HCT116 (cell line): ENCODE measurements around the gene CHRNB1. TPM values are rescaled to one million over a fixed set of nuclear protein-coding genes. Genes with fewer than 3 reads are reported as not detected.

ENCODE experiments used
- ATAC-seq: fragments of 200-7000 bp; cut with Tn5 transposase; 2 replicates; pipeline ENCODE4 v1.9.1; 2020; ENCODE audit warnings: mild to moderate bottlenecking, moderate library complexity
- BruUV-seq: library from RNA; stranded (reverse); fragments of 400-500 nt; replicated peaks from 2 replicates; lab custom pipeline; 2021; lab: Mats Ljungman, UMichigan
- CTCF ChIA-PET: fragments of 300-600 bp; sonication (Branson Sonifier 250); formaldehyde crosslinking; loops from one replicate; lab custom pipeline; 2021; ENCODE audit warnings: antibody characterized with exemption; lab: Charles Lee
- POLR2A ChIA-PET: fragments of 300-600, 350-600 bp; sonication (Branson Sonifier 250); formaldehyde crosslinking; loops from one replicate; lab custom pipeline; 2021; ENCODE audit warnings: antibody characterized with exemption; lab: Charles Lee
- RAD21 ChIA-PET, 2 experiments: fragments of 300-600 bp; sonication (Branson Sonifier 250); formaldehyde crosslinking; loops; one replicate each; lab custom pipeline; 2023; ENCODE audit warnings: low total read pairs in 2 of 2; ENCODE audit not compliant: uncharacterized antibody in 2 of 2, unreplicated experiment in 2 of 2, low non-redundant PET in 1 of 2; lab: Charles Lee
- DNase-seq: peaks from one replicate; pipeline ENCODE4 v3.0.0-alpha.2; 2010; ENCODE audit warnings: low read depth, low spot score
- H2AFZ ChIP-seq: fragments of 200-600 bp; shearing (Covaris generic), sonication (generic); 2 replicates; pipeline ENCODE4 v1.6.1; 2017; ENCODE audit warnings: low read depth, mixed run types, mixed read lengths, antibody characterized with exemption, low read length; ENCODE audit not compliant: poor library complexity, severe bottlenecking
- H3K27ac ChIP-seq: 2 replicates; pipeline ENCODE4 v1.5.1; 2012; ENCODE audit warnings: low read depth, low read length
- H3K27me3 ChIP-seq: fragments of 200-600 bp; sonication (generic); 2 replicates; pipeline ENCODE4 v1.6.1; 2016; ENCODE audit warnings: mixed run types, low read length, mixed read lengths; ENCODE audit not compliant: insufficient read depth
- H3K36me3 ChIP-seq, 2 experiments: fragments of 200-500 bp in 1 of 2; fragments of 200-600 bp in 1 of 2; sonication (Bioruptor generic) in 1 of 2; sonication (generic) in 1 of 2; 2 replicates each; pipeline versions ENCODE4 v1.5.1 to v1.6.1; 2014 to 2016; ENCODE audit warnings: low read length in 2 of 2, inconsistent platforms in 1 of 2, mixed read lengths in 1 of 2, mixed run types in 1 of 2; ENCODE audit not compliant: insufficient read depth in 2 of 2, control insufficient read depth in 1 of 2
- H3K4me1 ChIP-seq, 2 experiments: fragments of 200-600 bp in 1 of 2; sonication (generic) in 1 of 2; 2 replicates each; pipeline versions ENCODE4 v1.5.1 to v1.6.1; 2012 to 2017; ENCODE audit warnings: low read length in 2 of 2, inconsistent platforms in 1 of 2, mild to moderate bottlenecking in 1 of 2, mixed read lengths in 1 of 2, mixed run types in 1 of 2, moderate library complexity in 1 of 2; ENCODE audit not compliant: insufficient read depth in 2 of 2, control insufficient read depth in 1 of 2
- H3K4me2 ChIP-seq: fragments of 200-600 bp; sonication (generic); 2 replicates; pipeline ENCODE4 v1.6.1; 2017; ENCODE audit warnings: mixed run types, low read length, mixed read lengths
- H3K4me3 ChIP-seq, 2 experiments: fragments of 200-600 bp in 1 of 2; sonication (generic) in 1 of 2; replicated peaks in 1 of 2; 2 replicates each; pipeline ENCODE4 v1.5.1; 2011 to 2016; ENCODE audit warnings: low read length in 2 of 2, control low read depth in 1 of 2, low read depth in 1 of 2, mild to moderate bottlenecking in 1 of 2, mixed read lengths in 1 of 2, mixed run types in 1 of 2
- H3K79me2 ChIP-seq: fragments of 200-600 bp; sonication (generic); 2 replicates; pipeline ENCODE4 v1.6.1; 2017; ENCODE audit warnings: mild to moderate bottlenecking, mixed run types, low read length, moderate library complexity, mixed read lengths; ENCODE audit not compliant: insufficient read depth
- H3K9ac ChIP-seq: fragments of 200-600 bp; sonication (generic); 2 replicates; pipeline ENCODE4 v1.6.1; 2016; ENCODE audit warnings: low read length, mixed read lengths
- H3K9me2 ChIP-seq: fragments of 200-600 bp; sonication (generic), shearing (Covaris generic); 2 replicates; pipeline ENCODE4 v1.6.1; 2017; ENCODE audit warnings: mixed run types, mild to moderate bottlenecking, moderate library complexity; ENCODE audit not compliant: insufficient read depth
- H3K9me3 ChIP-seq, 2 experiments: fragments of 200-500 bp in 1 of 2; fragments of 200-600 bp in 1 of 2; sonication (Bioruptor generic) in 1 of 2; sonication (generic) in 1 of 2; 2 replicates each; pipeline ENCODE4 v1.6.1; 2014 to 2017; ENCODE audit warnings: low read length in 2 of 2, mixed read lengths in 2 of 2, inconsistent platforms in 1 of 2, low read depth in 1 of 2, mild to moderate bottlenecking in 1 of 2, mixed run types in 1 of 2, moderate library complexity in 1 of 2; ENCODE audit not compliant: control insufficient read depth in 1 of 2, insufficient read depth in 1 of 2
- H4K20me1 ChIP-seq: fragments of 200-600 bp; sonication (generic), shearing (Covaris generic); 2 replicates; pipeline ENCODE4 v1.6.1; 2017; ENCODE audit warnings: mixed run types, mild to moderate bottlenecking, moderate library complexity; ENCODE audit not compliant: insufficient read depth
- CEBPB ChIP-seq: IDR thresholded peaks from 2 replicates; pipeline ENCODE4 v1.6.1; 2012; ENCODE audit warnings: low read depth
- ELF1 ChIP-seq: IDR thresholded peaks from 2 replicates; pipeline ENCODE4 v1.6.1; 2012; ENCODE audit warnings: low read depth, borderline replicate concordance
- EZH2 ChIP-seq: fragments of 200-600 bp; sonication (generic); IDR thresholded peaks from 2 replicates; pipeline ENCODE4 v1.6.1; 2017; ENCODE audit warnings: antibody characterized with exemption, mixed run types
- EZH2phosphoT487 ChIP-seq: fragments of 200-600 bp; IDR thresholded peaks from 2 replicates; pipeline ENCODE4 v1.6.1; 2018; ENCODE audit warnings: antibody characterized with exemption, borderline replicate concordance
- MAX ChIP-seq: IDR thresholded peaks from 2 replicates; pipeline ENCODE4 v1.6.1; 2012
- POLR2A ChIP-seq: IDR thresholded peaks from 2 replicates; pipeline ENCODE4 v1.7.0; 2011; ENCODE audit warnings: borderline replicate concordance; ENCODE audit not compliant: insufficient read depth, insufficient read length; ENCODE audit errors: extremely low read depth
- POLR2AphosphoS5 ChIP-seq: IDR thresholded peaks from 2 replicates; pipeline ENCODE4 v1.6.1; 2011; ENCODE audit warnings: mild to moderate bottlenecking, low read depth, low read length, moderate library complexity
- RAD21 ChIP-seq: IDR thresholded peaks from 2 replicates; pipeline ENCODE4 v1.6.1; 2012; ENCODE audit warnings: low read depth, mild to moderate bottlenecking
- SIN3A ChIP-seq: IDR thresholded peaks from 2 replicates; pipeline ENCODE4 v1.6.1; 2012; ENCODE audit warnings: low read depth
- SRF ChIP-seq: IDR thresholded peaks from 2 replicates; pipeline ENCODE4 v1.6.1; 2012; ENCODE audit warnings: low read depth
- TCF7L2 ChIP-seq: IDR thresholded peaks from 2 replicates; pipeline ENCODE4 v1.7.0; 2011; ENCODE audit warnings: borderline replicate concordance, inconsistent platforms; ENCODE audit not compliant: insufficient read depth, insufficient read length; ENCODE audit errors: extremely low read depth
- YY1 ChIP-seq: IDR thresholded peaks from 2 replicates; pipeline ENCODE4 v1.6.1; 2011; ENCODE audit warnings: low read length, low read depth, moderate library complexity, mild to moderate bottlenecking; ENCODE audit not compliant: insufficient replicate concordance; ENCODE audit errors: extremely low read depth
- intact Hi-C: fragments of 100-400 bp; cut with micrococcal nuclease; formaldehyde crosslinking; loops from 2 replicates; pipeline ENCODE4 v1.10.0; 2022
- total RNA-seq: library from RNA; stranded (reverse); gene quantifications from one replicate; pipeline ENCODE4 v1.2.1, GENCODE V29; 2021; ENCODE audit not compliant: unreplicated experiment
- TF ChIP-seq, protein P1 (sequence below): IDR thresholded peaks from 2 replicates; pipeline ENCODE4 v1.6.1; 2011; ENCODE audit warnings: mild to moderate bottlenecking, low read length, moderate library complexity; ENCODE audit not compliant: insufficient replicate concordance; ENCODE audit errors: extremely low read depth

The CHRNB1 gene
- total RNA-seq, 1 experiment from 2014 or later: 10.4 TPM

- TF ChIP-seq ELF1 (no peak), CEBPB (no peak), POLR2A (no peak), RAD21 (no peak), TCF7L2 (no peak)
- TF ChIP-seq, all 23 proteins: peak for 0
Observed at GRCh38 chr17:7431231-7431630, 13.6 kb upstream of the CHRNB1 start (continued).

DNA sequence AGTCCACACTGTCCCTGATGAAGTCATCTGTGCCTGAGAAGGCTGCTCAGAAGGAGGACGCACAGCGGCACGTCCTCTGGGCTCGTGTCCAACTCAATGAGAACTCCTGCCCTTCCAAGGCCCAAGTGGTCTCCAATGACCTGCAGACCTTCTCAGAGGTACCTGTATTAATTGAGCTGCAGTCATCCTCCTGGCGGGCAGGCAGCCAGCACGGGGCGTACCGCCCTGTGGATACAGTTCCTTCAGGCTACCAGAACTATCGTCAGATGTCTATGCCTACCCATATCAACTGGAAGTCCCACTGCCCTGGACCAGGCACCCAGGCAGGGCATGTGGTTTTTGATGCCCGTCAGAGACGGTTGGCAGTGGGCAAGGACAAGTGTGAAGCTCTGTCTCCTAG is 12.6 kb upstream of the CHRNB1 start:
- ATAC-seq: no peak
- no peak overlapping the region for H2AFZ ChIP-seq

More for the DNA sequence above, 12.6 kb upstream of the CHRNB1 start:
- H3K9me3 ChIP-seq: no peaks in the 10 kb centered on the region; a peak in 1 of 4 replicates
- no peak overlapping the region for H3K4me3 ChIP-seq
- H3K27me3 ChIP-seq: no peaks in the 10 kb centered on the region
- no peaks in the 10 kb centered on the region for H3K79me2 ChIP-seq
- no TSS peak for BruUV-seq
- ChIA-PET CTCF (no interaction called here), POLR2A (interaction anchor here (0.6 kb wide), 1 partner anchor 425 kb away, joined by 3 read pairs; the partner anchor contains the start of gene NAA38), RAD21 (no interaction called here)
- H3K4me1 ChIP-seq: peaks cover 9 to 27% of the 10 kb centered on the region in 2 experiments
- H3K9ac ChIP-seq: no peak overlapping the region
- no peaks in the 10 kb centered on the region for H4K20me1 ChIP-seq
- intact Hi-C loops: loop anchor here (10.0 kb wide), 1 partner anchor 167 kb away; the partner anchor contains the start of gene CLDN7
- no peak for TF ChIP-seq SRF
- TF ChIP-seq YY1: no peak
- TF ChIP-seq MAX: no peak
- TF ChIP-seq EZH2phosphoT487: no peak
- TF ChIP-seq SIN3A: no peak
- TF ChIP-seq, protein P1, sequence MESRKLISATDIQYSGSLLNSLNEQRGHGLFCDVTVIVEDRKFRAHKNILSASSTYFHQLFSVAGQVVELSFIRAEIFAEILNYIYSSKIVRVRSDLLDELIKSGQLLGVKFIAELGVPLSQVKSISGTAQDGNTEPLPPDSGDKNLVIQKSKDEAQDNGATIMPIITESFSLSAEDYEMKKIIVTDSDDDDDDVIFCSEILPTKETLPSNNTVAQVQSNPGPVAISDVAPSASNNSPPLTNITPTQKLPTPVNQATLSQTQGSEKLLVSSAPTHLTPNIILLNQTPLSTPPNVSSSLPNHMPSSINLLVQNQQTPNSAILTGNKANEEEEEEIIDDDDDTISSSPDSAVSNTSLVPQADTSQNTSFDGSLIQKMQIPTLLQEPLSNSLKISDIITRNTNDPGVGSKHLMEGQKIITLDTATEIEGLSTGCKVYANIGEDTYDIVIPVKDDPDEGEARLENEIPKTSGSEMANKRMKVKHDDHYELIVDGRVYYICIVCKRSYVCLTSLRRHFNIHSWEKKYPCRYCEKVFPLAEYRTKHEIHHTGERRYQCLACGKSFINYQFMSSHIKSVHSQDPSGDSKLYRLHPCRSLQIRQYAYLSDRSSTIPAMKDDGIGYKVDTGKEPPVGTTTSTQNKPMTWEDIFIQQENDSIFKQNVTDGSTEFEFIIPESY: no peak
- TF ChIP-seq EZH2: no peak
- TF ChIP-seq POLR2AphosphoS5: no peak
- TF ChIP-seq RAD21: no peak
- TF ChIP-seq TCF7L2: no peak
- no peak overlapping the region for H3K4me2 ChIP-seq
- H3K27ac ChIP-seq: no peak overlapping the region
- H3K36me3 ChIP-seq: no peaks in the 10 kb centered on the region
- DNase-seq: no peak
- no peaks in the 10 kb centered on the region for H3K9me2 ChIP-seq
